Activated CD4-positive, alpha-beta T cell treated with anti-CD3 and anti-CD28 coated beads, Interleukin-10, Interleukin-2, amounts not matched to agents 100 ng/mL and 50 ng/mL, durations not matched to agents 16 hours and 8 hours (primary cell): ENCODE results near the gene LONRF2.

Experiments used
- DNase-seq: peaks from one replicate; pipeline ENCODE4 v3.0.0-alpha.2; 2020

The LONRF2 gene

GRCh38 chr2:100274076-100274475 is 48.2 kb downstream of the LONRF2 start:
- DNase-seq: no peak

GRCh38 chr2:100273387-100273786 is 48.9 kb downstream of the LONRF2 start:
- no peak for DNase-seq

- no peak for DNase-seq
These were observed 49.4 kb downstream of the LONRF2 start for GRCh38 chr2:100272841-100273329.

- no peak for DNase-seq
These were observed 51.1 kb downstream of the LONRF2 start for GRCh38 chr2:100271210-100271609.

- DNase-seq: no peak
These were observed 51.7 kb downstream of the LONRF2 start for GRCh38 chr2:100270381-100271146.

- DNase-seq: no peak
These were observed 52.4 kb downstream of the LONRF2 start for GRCh38 chr2:100269889-100270288.

- DNase-seq: no peak
These were observed 53.3 kb downstream of the LONRF2 start for GRCh38 chr2:100268986-100269385.

GRCh38 chr2:100267751-100268150 is 54.5 kb downstream of the LONRF2 start:
- DNase-seq: no peak

GRCh38 chr2:100266126-100266525 is 56.2 kb downstream of the LONRF2 start:
- no peak for DNase-seq

GRCh38 chr2:100265226-100265625 is 57.1 kb downstream of the LONRF2 start:
- DNase-seq: no peak

- no peak for DNase-seq
These were observed 57.6 kb downstream of the LONRF2 start for GRCh38 chr2:100264651-100265050.

- no peak for DNase-seq
These were observed 58.2 kb downstream of the LONRF2 start for GRCh38 chr2:100264121-100264520.

GRCh38 chr2:100262555-100263320 is 59.6 kb downstream of the LONRF2 start:
- peak; percentile 64 for DNase-seq

- DNase-seq: no peak
These were observed 60.3 kb downstream of the LONRF2 start for GRCh38 chr2:100262046-100262445.

- peak; percentile 23 for DNase-seq
These were observed 61.3 kb downstream of the LONRF2 start for GRCh38 chr2:100260712-100261620.

GRCh38 chr2:100259106-100259505 is 63.2 kb downstream of the LONRF2 start:
- DNase-seq: no peak

GRCh38 chr2:100257939-100258338 is 64.4 kb downstream of the LONRF2 start:
- no peak for DNase-seq

- no peak for DNase-seq
These were observed 65.5 kb downstream of the LONRF2 start for GRCh38 chr2:100256849-100257248.

- no peak for DNase-seq
These were observed 65.9 kb downstream of the LONRF2 start for GRCh38 chr2:100256416-100256815.

- DNase-seq: no peak
These were observed 67.6 kb downstream of the LONRF2 start for GRCh38 chr2:100254646-100255210.

- no peak for DNase-seq
These were observed 68.5 kb downstream of the LONRF2 start for GRCh38 chr2:100253786-100254185.

- no peak for DNase-seq
These were observed 69.2 kb downstream of the LONRF2 start for GRCh38 chr2:100252811-100253698.
